Suprapubic skin (tissue), 4 donors: Measurements from ENCODE around the gene TMEM8B. TPM values are rescaled to one million over a fixed set of nuclear protein-coding genes. Genes with fewer than 3 reads are reported as not detected.

Experiments used
- DNase-seq, 2 donors: peaks; one replicate each; pipeline ENCODE4 v3.0.0-alpha.2; 2019; ENCODE audit warnings: low spot score in 2 of 2
- H3K27ac ChIP-seq: fragments of 200-600 bp; sonication (generic); one replicate; pipeline ENCODE4 v1.5.1; 2019
- H3K27me3 ChIP-seq: fragments of 200-600 bp; sonication (generic); one replicate; pipeline ENCODE4 v1.5.1; 2019
- H3K36me3 ChIP-seq: fragments of 200-600 bp; sonication (generic); one replicate; pipeline ENCODE4 v1.5.1; 2019
- H3K4me1 ChIP-seq: fragments of 200-600 bp; sonication (generic); one replicate; pipeline ENCODE4 v1.5.1; 2019
- H3K4me3 ChIP-seq: fragments of 200-600 bp; sonication (generic); one replicate; pipeline ENCODE4 v1.5.1; 2019; ENCODE audit warnings: mild to moderate bottlenecking
- H3K9me3 ChIP-seq: fragments of 200-600 bp; sonication (generic); one replicate; pipeline ENCODE4 v1.5.1; 2019
- EP300 ChIP-seq: sonication (generic); formaldehyde crosslinking; IDR thresholded peaks from one replicate; pipeline ENCODE4 v1.6.1; 2017; ENCODE audit warnings: antibody characterized with exemption
- POLR2A ChIP-seq, 2 donors: fragments of 450-650 bp; IDR thresholded peaks; one replicate each; pipeline ENCODE4 v1.6.1; 2017; ENCODE audit warnings: antibody characterized with exemption in 2 of 2, mild to moderate bottlenecking in 2 of 2, moderate library complexity in 2 of 2
- POLR2AphosphoS5 ChIP-seq, 3 donors: sonication (generic); formaldehyde crosslinking; IDR thresholded peaks; one replicate each; pipeline ENCODE4 v1.6.1; 2017; ENCODE audit warnings: antibody characterized with exemption in 3 of 3
- WGBS: methylation state at CpG from one replicate; pipeline ENCODE4 v1.1.5; 2018; 5-methylcytosine and 5-hydroxymethylcytosine counted together
- total RNA-seq, 4 donors: library from RNA; depleted of rRNA; stranded (reverse); fragments of >200 nt; gene quantifications; one replicate each; pipeline ENCODE4 v1.1.0, GENCODE V29; 2016
- TF ChIP-seq, protein P1 (sequence below), 2 donors: fragments of 200-600 bp in 1 of 2; fragments of 450-650 bp in 1 of 2; sonication (generic) in 1 of 2; IDR thresholded peaks; one replicate each; pipeline ENCODE4 v1.5.1; 2016 to 2019; ENCODE audit warnings: antibody characterized with exemption in 2 of 2, mild to moderate bottlenecking in 1 of 2, moderate library complexity in 1 of 2

The TMEM8B gene
- total RNA-seq, 4 donors from 2014 or later = 5.0 to 11.7 (median 8.0) TPM

GRCh38 chr9:35812025-35812602, 16.9 kb upstream of the TMEM8B start, which contains the start of gene SPAG8:
TSS of gene SPAG8 (minus strand) at chr9:35812262. CDS start at chr9:35812147, 115 bp downstream.
- Histone ChIP-seq H3K27me3 (no peaks in the 10 kb centered on the region), H3K4me3 (peak within 1 kb of the TSS; percentile 55), H3K27ac (peak within 1 kb of the TSS; percentile 62), H3K36me3 (peaks cover 11% of the 10 kb centered on the region), H3K4me1 (peaks cover 36% of the 10 kb centered on the region), H3K9me3 (no peaks in the 10 kb centered on the region)
- TF ChIP-seq POLR2A (IDR thresholded peaks at IDR 0.05) (no peak), EP300 (no peak), POLR2AphosphoS5 (IDR thresholded peaks at IDR 0.05) (no peak)
- TF ChIP-seq, protein P1, sequence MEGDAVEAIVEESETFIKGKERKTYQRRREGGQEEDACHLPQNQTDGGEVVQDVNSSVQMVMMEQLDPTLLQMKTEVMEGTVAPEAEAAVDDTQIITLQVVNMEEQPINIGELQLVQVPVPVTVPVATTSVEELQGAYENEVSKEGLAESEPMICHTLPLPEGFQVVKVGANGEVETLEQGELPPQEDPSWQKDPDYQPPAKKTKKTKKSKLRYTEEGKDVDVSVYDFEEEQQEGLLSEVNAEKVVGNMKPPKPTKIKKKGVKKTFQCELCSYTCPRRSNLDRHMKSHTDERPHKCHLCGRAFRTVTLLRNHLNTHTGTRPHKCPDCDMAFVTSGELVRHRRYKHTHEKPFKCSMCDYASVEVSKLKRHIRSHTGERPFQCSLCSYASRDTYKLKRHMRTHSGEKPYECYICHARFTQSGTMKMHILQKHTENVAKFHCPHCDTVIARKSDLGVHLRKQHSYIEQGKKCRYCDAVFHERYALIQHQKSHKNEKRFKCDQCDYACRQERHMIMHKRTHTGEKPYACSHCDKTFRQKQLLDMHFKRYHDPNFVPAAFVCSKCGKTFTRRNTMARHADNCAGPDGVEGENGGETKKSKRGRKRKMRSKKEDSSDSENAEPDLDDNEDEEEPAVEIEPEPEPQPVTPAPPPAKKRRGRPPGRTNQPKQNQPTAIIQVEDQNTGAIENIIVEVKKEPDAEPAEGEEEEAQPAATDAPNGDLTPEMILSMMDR (IDR thresholded peaks at IDR 0.05) = no peak
- WGBS = 4% methylated on average over 13 of the region's 28 CpGs
- peak; percentile 95 to 96 for DNase-seq

- WGBS = 81% methylated on average over 9 of the region's 10 CpGs
- TF ChIP-seq, protein P1 (IDR thresholded peaks at IDR 0.05) = peak in 1 of 2 donors; percentile 24
- TF ChIP-seq POLR2AphosphoS5 (IDR thresholded peaks at IDR 0.05) = no peak
- no peak for DNase-seq
Observed at GRCh38 chr9:35813434-35814105, 15.5 kb upstream of the TMEM8B start.

GRCh38 chr9:35814106-35814840, 14.8 kb upstream of the TMEM8B start:
- H3K4me1 ChIP-seq = peaks cover 36% of the 10 kb centered on the region
- WGBS = 11% methylated on average over 17 of the region's 29 CpGs
- DNase-seq = peak; percentile 85 to 86
- H3K9me3 ChIP-seq = no peaks in the 10 kb centered on the region
- no peaks in the 10 kb centered on the region for H3K36me3 ChIP-seq
- peak overlapping the region; percentile 72 for H3K4me3 ChIP-seq
- no peaks in the 10 kb centered on the region for H3K27me3 ChIP-seq
- peak overlapping the region; percentile 92 for H3K27ac ChIP-seq
- TF ChIP-seq, protein P1 (IDR thresholded peaks at IDR 0.05) = peak in 1 of 2 donors; percentile 25
- no peak for TF ChIP-seq POLR2AphosphoS5 (IDR thresholded peaks at IDR 0.05)
- no peak for TF ChIP-seq EP300

More at GRCh38 chr9:35813434-35814105, 15.5 kb upstream of the TMEM8B start:
- Histone ChIP-seq H3K36me3 (peaks cover 3% of the 10 kb centered on the region), H3K4me1 (peaks cover 36% of the 10 kb centered on the region), H3K27me3 (no peaks in the 10 kb centered on the region), H3K27ac (peak overlapping the region; percentile 92), H3K4me3 (peak overlapping the region; percentile 72), H3K9me3 (no peaks in the 10 kb centered on the region)

DNA sequence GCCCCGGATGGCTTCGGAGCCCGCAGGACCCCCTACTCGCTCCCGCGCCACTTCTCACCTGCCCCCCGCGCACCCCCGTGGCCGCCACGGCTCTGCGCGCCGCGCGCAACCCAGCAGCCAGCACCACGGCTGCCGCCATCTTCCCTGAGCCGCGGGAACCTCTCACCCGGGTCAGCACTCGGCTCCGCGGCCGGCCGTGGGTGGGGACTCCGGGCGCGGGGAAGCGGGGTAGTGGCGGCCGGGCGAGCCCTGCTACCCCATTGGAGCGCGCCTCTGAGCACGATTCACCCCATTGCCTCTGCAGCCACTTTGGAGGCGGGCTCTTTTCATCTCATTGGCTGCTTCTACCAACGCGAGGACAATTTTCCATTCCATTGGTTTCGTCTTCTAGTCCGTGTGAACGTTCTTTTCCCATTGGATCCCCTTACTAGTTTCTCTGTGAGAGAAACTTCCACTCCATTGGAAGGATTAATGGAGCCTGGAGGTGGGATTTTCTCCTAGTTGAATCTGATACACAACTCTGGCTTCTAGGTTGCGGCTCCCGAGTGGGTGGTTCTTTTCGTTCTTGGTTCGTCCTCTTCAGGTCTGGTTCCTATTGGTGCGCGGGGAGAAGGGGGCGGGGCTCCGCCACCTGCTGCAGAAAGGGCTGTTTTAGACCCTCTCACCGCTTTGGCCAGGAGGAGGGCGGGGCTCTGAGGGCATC, 14.0 kb upstream of the TMEM8B start, which contains the start of gene HINT2:
TSS of gene HINT2 (minus strand) at position 202 of the 703 bp plus-strand sequence. CDS start at position 139, 63 bp downstream.
- peak within 1 kb of the TSS; percentile 72 for H3K4me3 ChIP-seq
- H3K4me1 ChIP-seq = peaks cover 36% of the 10 kb centered on the region
- peak within 1 kb of the TSS; percentile 92 for H3K27ac ChIP-seq
- under 1% methylated on average over 22 of the region's 52 CpGs for WGBS
- H3K36me3 ChIP-seq = no peaks in the 10 kb centered on the region
- H3K9me3 ChIP-seq = no peaks in the 10 kb centered on the region
- peak; percentile 97 to 98 for DNase-seq
- H3K27me3 ChIP-seq = no peaks in the 10 kb centered on the region
- peak in 1 of 3 donors; percentile 72 for TF ChIP-seq POLR2AphosphoS5 (IDR thresholded peaks at IDR 0.05)
- no peak for TF ChIP-seq EP300
- TF ChIP-seq POLR2A (IDR thresholded peaks at IDR 0.05) = peak; percentile 56 to 76

DNA sequence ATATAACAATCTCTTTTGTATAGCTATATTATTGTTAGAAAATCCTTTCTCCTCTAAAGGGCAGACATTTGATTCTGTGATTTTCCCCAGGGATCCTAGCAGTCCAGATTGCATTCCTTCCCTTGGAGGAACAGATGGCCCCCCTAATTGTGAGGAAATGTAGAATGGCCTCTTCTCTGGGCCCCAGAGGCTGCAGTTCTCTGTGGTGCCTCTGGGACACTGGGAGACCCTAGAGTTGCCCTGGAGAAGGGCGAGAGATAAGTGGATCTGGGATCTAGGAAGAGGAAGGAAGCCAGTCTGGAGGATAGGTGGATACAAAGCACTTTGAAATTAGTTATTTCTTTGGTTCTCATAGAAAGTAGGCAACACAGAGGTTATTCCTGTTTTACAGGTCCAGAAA, 12.3 kb upstream of the TMEM8B start:
- TF ChIP-seq, protein P1 (IDR thresholded peaks at IDR 0.05) = no peak
- TF ChIP-seq POLR2AphosphoS5 (IDR thresholded peaks at IDR 0.05) (no peak), POLR2A (IDR thresholded peaks at IDR 0.05) (no peak)
- Histone ChIP-seq H3K9me3 (no peaks in the 10 kb centered on the region), H3K27ac (no peak overlapping the region), H3K27me3 (no peaks in the 10 kb centered on the region), H3K4me3 (no peak overlapping the region), H3K4me1 (peaks cover 31% of the 10 kb centered on the region), H3K36me3 (no peaks in the 10 kb centered on the region)
- DNase-seq = no peak
- 68% methylated on average over 1 of the region's 1 CpG for WGBS
